HG03460 (cell line): ENCODE measurements around the gene LPXN.
"Not testable (repeated sequence)": the region's sequence is repeated elsewhere in the genome, so short reads cannot be mapped to it uniquely, and the experiment has no call there.

ENCODE experiments used
- ATAC-seq: cut with Tn5 transposase; IDR thresholded peaks from one replicate; pipeline ENCODE4 v1.9.1; 2021; ENCODE audit not compliant: unreplicated experiment

LPXN gene

GRCh38 chr11:58579192-58580129 is 3.8 kb upstream of the LPXN start:
- peak; percentile 43 for ATAC-seq

- ATAC-seq, result peak; percentile 31
Observed at GRCh38 chr11:58578635-58579191, 3.1 kb upstream of the LPXN start, which contains the start of gene ZFP91. Gene ZFP91 (plus strand): TSS chr11:58579063. CDS start chr11:58579282, 219 bp downstream.

DNA sequence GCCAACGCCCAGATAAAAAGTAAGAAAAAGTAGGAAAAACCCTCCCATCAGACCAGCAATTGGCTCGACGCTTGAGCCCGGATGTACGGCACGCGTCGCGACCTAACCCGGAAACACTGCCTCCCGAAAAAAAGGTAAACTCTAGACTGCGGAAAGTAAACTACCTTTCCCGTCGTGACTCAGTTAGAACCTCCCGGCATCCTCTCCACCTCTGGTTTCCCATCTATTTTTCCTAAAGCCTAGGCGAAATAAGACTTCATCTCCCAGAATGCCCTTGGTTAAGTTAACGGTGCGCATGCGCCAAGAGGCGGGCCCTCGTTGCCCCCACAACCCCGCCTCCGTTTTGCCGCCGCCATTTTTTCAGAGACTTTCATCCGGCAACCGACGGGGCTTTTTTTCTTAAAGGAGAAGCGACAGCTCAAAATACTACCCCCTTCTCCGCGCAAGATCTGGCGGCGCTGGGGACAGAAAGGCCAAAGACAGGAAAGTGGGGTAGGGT is 2.5 kb upstream of the LPXN start:
- no peak for ATAC-seq

DNA sequence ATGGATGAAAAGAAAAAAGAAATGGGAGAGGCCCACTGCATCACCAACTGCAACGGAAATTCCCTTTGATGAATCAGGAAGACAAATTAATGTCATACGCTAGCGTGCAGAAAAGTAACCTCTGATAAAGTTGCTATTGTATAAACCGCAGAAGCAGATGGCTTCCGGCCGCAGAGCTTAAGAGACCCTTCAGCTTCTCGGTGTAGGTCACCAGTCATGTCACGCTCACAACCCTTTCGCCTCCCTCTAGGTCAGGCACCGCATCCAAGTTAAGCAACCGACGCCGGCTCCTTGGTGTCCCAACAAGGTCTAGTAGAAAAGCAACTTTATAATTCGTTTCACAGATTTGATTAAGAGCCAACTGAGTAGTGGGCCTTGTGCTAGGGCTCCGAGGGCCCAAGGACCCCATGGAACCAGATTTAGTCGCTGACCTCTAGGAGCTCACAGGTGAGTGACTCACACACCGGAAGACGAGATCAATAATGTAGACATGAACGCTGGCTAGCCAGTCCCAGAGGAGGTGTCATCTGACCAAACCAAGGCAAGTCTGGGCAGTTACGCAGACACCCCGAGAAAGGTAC is 2.0 kb upstream of the LPXN start:
- ATAC-seq, result peak; percentile 42

DNA sequence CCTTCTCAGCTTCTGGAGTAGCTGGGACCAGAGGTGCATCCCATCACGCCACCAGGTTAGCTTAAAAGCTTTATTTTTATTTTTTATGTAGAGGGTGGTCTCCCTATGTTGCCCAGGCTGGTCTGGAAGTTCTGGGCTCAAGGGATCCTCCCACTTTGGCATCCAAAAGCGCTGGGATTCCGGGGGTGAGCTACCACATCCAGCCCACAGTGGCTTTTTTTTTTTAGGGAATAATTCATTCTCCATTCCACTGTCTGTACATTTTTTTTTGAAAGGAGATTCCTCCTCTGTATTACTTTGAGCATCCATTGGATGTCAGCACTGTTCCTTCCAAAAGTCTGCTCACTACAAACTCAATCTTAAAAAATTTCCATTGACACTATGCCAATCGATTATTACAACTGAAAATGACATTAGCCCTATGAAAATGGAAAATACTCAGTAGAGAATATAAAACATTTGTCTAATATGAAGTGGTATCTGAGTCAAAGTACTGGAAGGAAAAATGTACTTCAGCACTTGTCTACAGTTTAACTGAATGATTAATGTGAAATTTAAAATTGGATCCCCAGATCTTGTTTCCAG is 1.3 kb upstream of the LPXN start:
- ATAC-seq, result no peak

- ATAC-seq, result no peak
Observed at GRCh38 chr11:58574881-58575280, 775 bp downstream of the LPXN start.

DNA sequence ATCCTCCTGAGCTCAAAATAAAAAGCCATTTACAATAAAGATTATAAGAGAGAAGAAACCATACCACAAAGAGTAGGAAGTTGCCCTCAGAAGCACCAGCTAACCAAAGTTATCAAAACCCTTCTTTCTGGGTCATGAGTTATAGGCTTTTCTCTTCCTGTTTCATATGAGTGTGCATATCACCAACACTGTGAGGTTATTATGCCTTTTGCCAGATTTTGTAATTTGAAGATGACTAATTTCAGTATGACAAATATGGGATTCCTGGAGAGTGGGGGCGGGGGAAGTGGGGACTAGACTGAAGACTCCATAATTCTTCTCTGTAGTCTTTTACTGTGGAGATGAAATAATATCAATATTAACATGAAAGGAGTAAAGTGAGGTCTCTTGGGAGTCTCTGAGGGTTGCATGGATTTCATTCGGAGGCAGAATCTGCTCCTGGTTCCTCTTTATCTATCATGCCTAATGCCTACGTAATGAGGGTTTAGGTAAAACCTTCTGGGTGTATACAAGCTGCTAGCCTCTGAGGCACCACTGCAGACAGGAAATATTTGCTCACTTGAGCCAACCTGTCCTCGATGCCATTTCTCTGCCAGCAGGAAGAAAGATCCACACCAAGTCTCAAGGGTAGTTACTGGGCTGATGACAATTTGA is 2.1 kb downstream of the LPXN start:
- peak; percentile 22 for ATAC-seq

GRCh38 chr11:58572906-58573305 is 2.8 kb downstream of the LPXN start:
- not testable (repeated sequence) for ATAC-seq

DNA sequence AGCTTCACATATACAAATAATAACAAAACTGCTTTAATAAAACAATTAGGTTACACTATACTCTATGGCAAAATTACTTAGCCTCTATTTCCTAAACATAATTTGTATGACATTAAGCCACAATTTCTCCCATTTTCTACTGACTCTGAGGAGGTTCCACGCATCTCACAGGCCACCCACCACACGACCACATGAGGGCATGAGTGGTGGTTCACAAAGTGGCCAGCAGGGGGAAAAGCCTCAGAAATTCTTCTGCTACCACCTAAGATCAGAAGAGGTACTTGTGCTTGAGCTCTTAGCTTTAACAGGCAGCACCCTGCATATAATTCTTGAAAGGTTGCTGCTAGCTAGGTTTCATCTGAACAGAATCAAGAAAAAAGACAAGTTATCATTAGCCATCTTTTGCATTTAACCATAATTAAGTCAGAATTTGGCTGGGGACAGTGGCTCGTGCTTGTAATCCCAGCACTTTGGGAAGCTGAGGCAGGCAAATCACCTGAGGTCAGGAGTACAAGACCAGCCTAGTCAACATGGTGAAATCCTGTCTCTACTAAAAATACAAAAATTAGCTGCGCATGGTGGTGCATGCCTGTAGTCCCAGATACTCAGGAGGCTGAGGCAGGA is 7.7 kb downstream of the LPXN start:
- ATAC-seq, result peak; percentile 88

DNA sequence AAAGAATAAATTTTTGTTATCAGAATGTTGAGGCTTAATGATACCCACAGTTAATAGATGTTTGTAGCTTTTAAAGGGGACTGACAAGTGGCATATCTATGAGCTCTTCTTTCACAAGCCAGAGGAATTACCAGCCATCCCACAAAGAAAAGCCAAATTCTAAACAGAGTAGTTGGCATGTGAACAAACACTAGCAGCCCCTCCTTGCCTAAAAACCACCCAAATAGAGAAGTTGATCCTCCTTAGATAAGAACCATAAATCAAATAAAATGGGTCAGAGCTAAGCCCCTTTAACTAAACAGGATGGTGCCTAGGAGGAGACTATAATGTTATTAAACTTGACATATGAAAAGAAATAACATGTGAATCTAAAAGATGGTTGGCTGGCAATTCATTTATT is 11.4 kb downstream of the LPXN start:
- ATAC-seq, result no peak

GRCh38 chr11:58562375-58562800 is 13.3 kb downstream of the LPXN start:
- peak; percentile 90 for ATAC-seq

GRCh38 chr11:58561394-58562098 is 14.1 kb downstream of the LPXN start:
- no peak for ATAC-seq

DNA sequence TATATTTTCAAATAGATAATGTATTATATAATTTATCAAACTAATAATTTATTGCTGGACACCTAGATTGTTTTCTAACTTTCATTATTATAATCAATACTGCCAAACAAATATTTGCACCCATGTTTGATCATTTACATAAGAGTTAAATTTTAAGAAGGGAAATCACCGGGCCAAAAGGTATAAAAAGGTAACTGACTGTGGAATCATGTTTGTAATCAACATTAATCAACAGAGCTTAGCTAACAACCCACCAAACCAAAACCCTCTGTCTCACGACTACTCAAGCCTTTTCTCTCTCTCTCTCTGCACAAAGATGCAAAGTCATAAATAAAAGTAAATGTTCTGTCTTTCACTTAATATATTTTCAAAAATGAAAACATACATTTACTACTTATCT is 14.8 kb downstream of the LPXN start:
- no peak for ATAC-seq

DNA sequence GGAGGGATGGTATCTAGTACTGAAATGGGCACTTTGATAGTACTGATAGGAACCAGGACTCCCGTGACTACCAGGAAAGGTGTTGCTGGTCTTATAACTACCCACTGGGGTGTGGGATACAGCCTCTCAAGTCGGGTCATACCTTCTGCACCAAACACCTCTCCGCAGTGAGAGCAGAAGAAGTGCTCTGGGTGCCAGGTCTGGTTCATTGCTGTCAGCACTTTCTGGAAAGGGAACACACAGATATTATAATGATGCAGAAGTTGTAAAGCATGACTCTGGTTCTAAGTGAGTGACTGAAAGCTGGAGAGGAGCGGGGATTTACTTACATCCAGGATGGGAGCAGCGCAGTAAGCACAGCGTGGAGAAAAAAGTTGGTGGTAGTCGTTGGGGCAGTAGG is 26.0 kb downstream of the LPXN start:
- no peak for ATAC-seq

DNA sequence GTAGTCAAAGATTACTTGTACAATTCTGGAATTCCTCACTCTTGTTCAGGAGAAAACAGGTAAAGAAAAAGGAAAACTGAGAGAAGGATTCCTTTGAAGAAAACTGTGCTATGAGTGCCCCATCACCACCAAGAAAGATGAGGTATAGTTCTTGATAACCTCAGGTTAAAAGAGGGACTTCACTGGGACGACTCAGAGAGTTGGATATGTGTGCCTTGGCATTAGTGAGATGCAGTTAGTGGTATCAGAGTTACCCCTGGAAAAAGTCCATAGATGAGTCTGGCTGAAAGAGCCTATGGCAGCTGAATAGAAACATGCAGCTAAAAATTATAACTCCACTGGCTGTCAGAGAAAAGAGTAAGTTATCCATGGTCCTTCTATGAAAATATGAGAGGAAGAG is 28.8 kb downstream of the LPXN start:
- ATAC-seq, result no peak

DNA sequence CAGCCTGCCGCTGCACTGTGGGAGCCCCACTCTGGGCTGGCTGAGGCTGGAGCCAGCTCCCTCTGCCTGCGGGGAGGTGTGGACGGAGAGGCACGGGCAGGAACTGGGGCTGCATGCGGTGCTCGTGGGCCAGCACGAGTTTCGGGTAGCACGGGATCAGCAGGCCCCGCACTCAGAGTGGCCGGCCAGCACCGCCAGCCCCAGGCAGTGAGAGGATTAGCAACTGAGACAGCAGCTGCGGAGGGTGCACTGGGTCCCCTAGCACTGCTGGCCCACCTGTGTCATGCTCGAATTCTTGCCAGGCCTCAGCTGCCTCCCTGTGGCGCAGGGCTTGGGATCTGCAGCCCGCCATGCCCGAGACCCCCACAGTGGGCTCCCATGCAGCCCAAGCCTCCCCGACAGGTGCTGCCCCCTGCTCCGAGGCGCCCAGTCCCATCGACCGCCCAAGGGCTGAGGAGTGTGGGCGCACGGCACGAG is 43.8 kb downstream of the LPXN start:
- ATAC-seq, result no peak

- no peak for ATAC-seq
Observed at GRCh38 chr11:58530236-58530635, 45.4 kb downstream of the LPXN start.

DNA sequence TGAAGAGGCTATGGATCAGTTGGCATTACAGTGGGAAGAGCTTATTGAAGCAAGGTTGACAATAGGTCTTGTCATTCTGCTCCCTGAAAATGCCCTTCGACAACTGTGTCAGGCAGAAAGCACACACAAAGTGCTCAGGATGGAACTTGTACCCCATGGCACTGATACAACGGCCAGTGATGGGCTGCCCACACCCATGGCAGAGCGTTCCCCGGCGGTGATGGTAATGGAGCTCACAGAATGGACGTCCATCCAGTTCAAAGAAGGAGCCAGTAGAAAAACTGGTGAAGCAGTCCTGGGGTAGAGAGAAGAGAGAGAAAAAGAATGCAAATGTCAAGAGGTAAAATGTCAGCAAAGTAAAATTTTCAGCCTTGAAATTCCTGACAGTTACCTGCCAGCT is 48.2 kb downstream of the LPXN start:
- no peak for ATAC-seq

DNA sequence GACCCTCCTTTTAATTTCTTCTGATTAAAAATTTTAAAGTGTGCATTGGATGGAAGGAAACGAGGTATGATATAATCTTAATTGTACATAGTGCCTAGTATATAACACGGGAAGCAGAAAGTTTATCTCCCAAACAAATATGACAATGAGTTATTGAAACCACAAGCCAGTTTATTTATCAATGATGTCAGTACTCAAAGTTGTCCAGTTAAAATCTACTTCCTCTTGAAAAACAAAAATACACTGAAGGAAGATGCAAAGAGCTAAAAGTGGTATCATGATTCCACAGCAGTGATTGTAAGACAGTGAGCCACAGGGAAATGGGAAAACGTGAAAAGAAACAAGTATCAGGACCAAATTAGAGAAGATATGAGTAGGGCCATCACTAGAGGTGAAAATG is 48.9 kb downstream of the LPXN start:
- no peak for ATAC-seq
